ENCODE measurements around the gene SPHK2.

Gene SPHK2

GRCh38 chr19:48633148-48634035 lies 14.1 kb downstream of the SPHK2 start:
- H3K27ac ChIP-seq (ENCODE audit: extremely low read depth, low read depth, low read length): peak overlapping the region; percentile 86; the same call in 1 of the 2 replicates
- POLR2A ChIA-PET: interaction anchor here (0.6 to 8.1 kb wide), 7 partner anchors 9 to 422 kb away, joined by 3 to 97 read pairs (median 14); partner anchors contain the start of genes CA11, FAM83E, PPP1R15A and RPL18
- H3K4me1 ChIP-seq (ENCODE audit: control insufficient read depth, insufficient read depth, low read length): peaks cover 23% of the 10 kb centered on the region
- TF ChIP-seq ZNF585B (tag by site-specific recombination; IDR thresholded peaks at IDR 0.05): no peak
- TF ChIP-seq ZBTB17 (tag by site-specific recombination; IDR thresholded peaks at IDR 0.05): 0 out of 2 replicates have a peak, but pooled peaks have one; percentile 4
- no peak for TF ChIP-seq MEIS1 (CRISPR knock-in tag; IDR thresholded peaks at IDR 0.05; ENCODE audit: borderline replicate concordance)
- H3K9me3 ChIP-seq (ENCODE audit: control insufficient read depth, insufficient read depth, low read depth, low read length): no peaks in the 10 kb centered on the region
- CTCF ChIA-PET: interaction anchor here (0.6 to 1.6 kb wide), 5 partner anchors 12 to 161 kb away, joined by 3 to 4 read pairs (median 4); partner anchors contain the start of gene CA11
- H3K36me3 ChIP-seq (ENCODE audit: control insufficient read depth in 2 of 2, insufficient read depth in 1 of 2, low read length in 2 of 2): peaks cover 8 to 39% of the 10 kb centered on the region in 2 experiments; a peak in 2 of 3 replicates
- no peak overlapping the region for H3K4me3 ChIP-seq (ENCODE audit: low read depth, low read length)

GRCh38 chr19:48634036-48634342 lies 14.7 kb downstream of the SPHK2 start:
- Histone ChIP-seq H3K36me3 (ENCODE audit: control insufficient read depth in 2 of 2, insufficient read depth in 1 of 2, low read length in 2 of 2) (peaks cover 8 to 35% of the 10 kb centered on the region in 2 experiments; a peak in 2 of 3 replicates), H3K4me1 (ENCODE audit: control insufficient read depth, insufficient read depth, low read length) (peaks cover 23% of the 10 kb centered on the region), H3K27ac (ENCODE audit: extremely low read depth, low read depth, low read length) (peak overlapping the region; percentile 86), H3K4me3 (ENCODE audit: low read depth, low read length) (no peak overlapping the region), H3K9me3 (ENCODE audit: control insufficient read depth, insufficient read depth, low read depth, low read length) (no peaks in the 10 kb centered on the region)
- ChIA-PET CTCF (interaction anchor here (0.7 to 1.6 kb wide), 5 partner anchors 12 to 144 kb away, joined by 3 to 4 read pairs (median 3); partner anchors contain the start of gene CA11), POLR2A (interaction anchor here (0.6 to 8.1 kb wide), 6 partner anchors 10 to 239 kb away, joined by 4 to 97 read pairs (median 16); partner anchors contain the start of genes CA11, FAM83E, PPP1R15A and RPL18)
- TF ChIP-seq YY1 (tag by site-specific recombination; IDR thresholded peaks at IDR 0.05): no peak
- TF ChIP-seq ZNF549 (tag by site-specific recombination; IDR thresholded peaks at IDR 0.05): no peak
- TF ChIP-seq ZNF629 (tag by site-specific recombination; IDR thresholded peaks at IDR 0.05): no peak
- no peak for TF ChIP-seq ZNF785 (tag by site-specific recombination; IDR thresholded peaks at IDR 0.05)
- TF ChIP-seq ZFP37 (tag by site-specific recombination; IDR thresholded peaks at IDR 0.05): no peak
- no peak for TF ChIP-seq ZNF10 (tag by site-specific recombination; IDR thresholded peaks at IDR 0.05)
- no peak for TF ChIP-seq ZNF155 (tag by site-specific recombination; IDR thresholded peaks at IDR 0.05)
- TF ChIP-seq ZNF184 (tag by site-specific recombination; IDR thresholded peaks at IDR 0.05): no peak
- no peak for TF ChIP-seq ZNF624 (tag by site-specific recombination; IDR thresholded peaks at IDR 0.05)
- TF ChIP-seq ZNF529 (tag by site-specific recombination; IDR thresholded peaks at IDR 0.05; ENCODE audit: insufficient replicate concordance): no peak
- no peak for TF ChIP-seq KLF10 (tag by site-specific recombination; IDR thresholded peaks at IDR 0.05)
- TF ChIP-seq ZNF274 (IDR thresholded peaks at IDR 0.05; ENCODE audit: low read length): no peak
- TF ChIP-seq ZNF274 (tag by site-specific recombination; IDR thresholded peaks at IDR 0.05; ENCODE audit: borderline replicate concordance): no peak
- TF ChIP-seq ZNF544 (tag by site-specific recombination; IDR thresholded peaks at IDR 0.05): no peak
- TF ChIP-seq HOXD13 (CRISPR knock-in tag; IDR thresholded peaks at IDR 0.05; ENCODE audit: borderline replicate concordance): no peak
- TF ChIP-seq ZBTB20 (tag by site-specific recombination; IDR thresholded peaks at IDR 0.05): no peak
- TF ChIP-seq EGR2 (tag by site-specific recombination; IDR thresholded peaks at IDR 0.05; ENCODE audit: low read depth): no peak

GRCh38 chr19:48634424-48635262 lies 15.3 kb downstream of the SPHK2 start:
- H3K4me1 ChIP-seq (ENCODE audit: control insufficient read depth, insufficient read depth, low read length): peaks cover 23% of the 10 kb centered on the region
- POLR2A ChIA-PET: interaction anchor here (0.6 to 8.1 kb wide), 6 partner anchors 11 to 238 kb away, joined by 4 to 97 read pairs (median 16); partner anchors contain the start of genes CA11, FAM83E, PPP1R15A and RPL18
- H3K36me3 ChIP-seq (ENCODE audit: control insufficient read depth in 2 of 2, insufficient read depth in 1 of 2, low read length in 2 of 2): peaks cover 8 to 30% of the 10 kb centered on the region in 2 experiments; a peak in 2 of 3 replicates
- CTCF ChIA-PET: interaction anchor here (0.6 to 1.2 kb wide), 5 partner anchors 20 to 145 kb away, joined by 3 to 4 read pairs (median 3); no protein-coding TSS in a partner anchor
- no peak overlapping the region for H3K4me3 ChIP-seq (ENCODE audit: low read depth, low read length)
- no peaks in the 10 kb centered on the region for H3K9me3 ChIP-seq (ENCODE audit: control insufficient read depth, insufficient read depth, low read depth, low read length)
- peak overlapping the region; percentile 86 for H3K27ac ChIP-seq (ENCODE audit: extremely low read depth, low read depth, low read length)
- TF ChIP-seq ZNF792 (tag by site-specific recombination; IDR thresholded peaks at IDR 0.05) (no peak), ZBTB48 (tag by site-specific recombination; IDR thresholded peaks at IDR 0.05) (peak; percentile 59), ZNF529 (tag by site-specific recombination; IDR thresholded peaks at IDR 0.05; ENCODE audit: insufficient replicate concordance) (no peak), KLF7 (tag by site-specific recombination; IDR thresholded peaks at IDR 0.05; ENCODE audit: borderline replicate concordance) (peak; percentile 66; the same call in 1 of the 2 replicates), MEIS1 (CRISPR knock-in tag; IDR thresholded peaks at IDR 0.05; ENCODE audit: borderline replicate concordance) (no peak), ZBTB21 (tag by site-specific recombination; IDR thresholded peaks at IDR 0.05) (no peak), ZNF555 (tag by site-specific recombination; conservative IDR thresholded peaks at IDR 0.05) (no peak), ZNF354C (tag by site-specific recombination; IDR thresholded peaks at IDR 0.05; ENCODE audit: borderline replicate concordance, low read depth) (no peak), ZNF692 (tag by site-specific recombination; IDR thresholded peaks at IDR 0.05) (peak; percentile 58; the same call in 1 of the 2 replicates), WT1 (tag by site-specific recombination; IDR thresholded peaks at IDR 0.05) (peak; percentile 71; the same call in 1 of the 2 replicates)

Data from HEK293 (cell line).